Effector memory CD4-positive, alpha-beta T cell (primary cell): ENCODE data around the gene PPP1R12B.

ENCODE experiments used
- DNase-seq, 3 donors: peaks; one replicate each; pipeline ENCODE4 v3.0.0-alpha.2; 2020
- H3K27ac ChIP-seq: 2 replicates; pipeline ENCODE4 v1.7.0; 2013; ENCODE audit warnings: mild to moderate bottlenecking, low read length, moderate library complexity; ENCODE audit not compliant: insufficient read depth, poor library complexity, severe bottlenecking
- H3K27me3 ChIP-seq: replicated peaks from 2 replicates; pipeline ENCODE4 v1.7.0; 2013; ENCODE audit warnings: mild to moderate bottlenecking, low read length; ENCODE audit not compliant: insufficient read depth, control insufficient read depth, poor library complexity, severe bottlenecking
- H3K36me3 ChIP-seq: 2 replicates; pipeline ENCODE4 v1.7.0; 2013; ENCODE audit warnings: mild to moderate bottlenecking, low read length, moderate library complexity; ENCODE audit not compliant: control insufficient read depth, insufficient read depth
- H3K4me1 ChIP-seq: 2 replicates; pipeline ENCODE4 v1.7.0; 2013; ENCODE audit warnings: low read length, mild to moderate bottlenecking; ENCODE audit not compliant: control insufficient read depth, insufficient read depth, poor library complexity, severe bottlenecking
- H3K4me3 ChIP-seq: 2 replicates; pipeline ENCODE4 v1.7.0; 2013; ENCODE audit warnings: low read length, low read depth, mild to moderate bottlenecking; ENCODE audit not compliant: insufficient read depth, poor library complexity, severe bottlenecking
- H3K9me3 ChIP-seq: 2 replicates; pipeline ENCODE4 v1.7.0; 2013; ENCODE audit warnings: mild to moderate bottlenecking, low read length, moderate library complexity; ENCODE audit not compliant: control insufficient read depth

The PPP1R12B gene

GRCh38 chr1:202584707-202585589 is 236.4 kb downstream of the PPP1R12B start:
- Histone ChIP-seq H3K4me3 (no peak overlapping the region), H3K4me1 (no peaks in the 10 kb centered on the region), H3K27ac (no peak overlapping the region), H3K36me3 (peaks cover 3% of the 10 kb centered on the region), H3K9me3 (no peaks in the 10 kb centered on the region), H3K27me3 (no peaks in the 10 kb centered on the region)
- no peak for DNase-seq

GRCh38 chr1:202585590-202585933 is 237.1 kb downstream of the PPP1R12B start:
- H3K9me3 ChIP-seq = no peaks in the 10 kb centered on the region
- H3K4me3 ChIP-seq = no peak overlapping the region
- DNase-seq = no peak
- H3K4me1 ChIP-seq = no peaks in the 10 kb centered on the region
- H3K36me3 ChIP-seq = peaks cover under 1% of the 10 kb centered on the region
- H3K27ac ChIP-seq = no peak overlapping the region
- H3K27me3 ChIP-seq = no peaks in the 10 kb centered on the region

GRCh38 chr1:202586018-202586821 is 237.7 kb downstream of the PPP1R12B start:
- Histone ChIP-seq H3K4me3 (no peak overlapping the region), H3K36me3 (no peaks in the 10 kb centered on the region), H3K4me1 (no peaks in the 10 kb centered on the region), H3K27me3 (no peaks in the 10 kb centered on the region), H3K9me3 (no peaks in the 10 kb centered on the region), H3K27ac (no peak overlapping the region)
- DNase-seq = no peak

GRCh38 chr1:202586871-202587270 is 238.4 kb downstream of the PPP1R12B start:
- Histone ChIP-seq H3K4me1 (no peaks in the 10 kb centered on the region), H3K4me3 (no peak overlapping the region), H3K27ac (no peak overlapping the region), H3K27me3 (no peaks in the 10 kb centered on the region), H3K36me3 (no peaks in the 10 kb centered on the region), H3K9me3 (no peaks in the 10 kb centered on the region)
- DNase-seq = no peak

GRCh38 chr1:202587859-202588485 is 239.5 kb downstream of the PPP1R12B start:
- no peak for DNase-seq
- Histone ChIP-seq H3K27ac (no peak overlapping the region), H3K9me3 (no peaks in the 10 kb centered on the region), H3K4me1 (no peaks in the 10 kb centered on the region), H3K36me3 (no peaks in the 10 kb centered on the region), H3K27me3 (no peaks in the 10 kb centered on the region), H3K4me3 (no peak overlapping the region)

- Histone ChIP-seq H3K4me3 (no peak overlapping the region), H3K9me3 (no peaks in the 10 kb centered on the region), H3K4me1 (no peaks in the 10 kb centered on the region), H3K36me3 (no peaks in the 10 kb centered on the region), H3K27me3 (no peaks in the 10 kb centered on the region), H3K27ac (no peak overlapping the region)
- no peak for DNase-seq
Measured at GRCh38 chr1:202588503-202589189, 240.1 kb downstream of the PPP1R12B start.

- H3K4me1 ChIP-seq = no peaks in the 10 kb centered on the region
- H3K27me3 ChIP-seq = no peaks in the 10 kb centered on the region
- no peak overlapping the region for H3K4me3 ChIP-seq
- H3K36me3 ChIP-seq = no peaks in the 10 kb centered on the region
- no peaks in the 10 kb centered on the region for H3K9me3 ChIP-seq
- DNase-seq = no peak
- H3K27ac ChIP-seq = no peak overlapping the region
Measured at GRCh38 chr1:202589190-202589930, 240.9 kb downstream of the PPP1R12B start.

- Histone ChIP-seq H3K27me3 (no peaks in the 10 kb centered on the region), H3K27ac (no peak overlapping the region)
Measured at GRCh38 chr1:202590126-202590525, 241.6 kb downstream of the PPP1R12B start.

GRCh38 chr1:202590975-202591411 is 242.5 kb downstream of the PPP1R12B start:
- Histone ChIP-seq H3K27ac (no peak overlapping the region), H3K4me1 (no peaks in the 10 kb centered on the region)

More at GRCh38 chr1:202590126-202590525, 241.6 kb downstream of the PPP1R12B start:
- no peaks in the 10 kb centered on the region for H3K36me3 ChIP-seq
- no peak for DNase-seq
- no peak overlapping the region for H3K4me3 ChIP-seq
- no peaks in the 10 kb centered on the region for H3K9me3 ChIP-seq
- H3K4me1 ChIP-seq = no peaks in the 10 kb centered on the region

More at GRCh38 chr1:202590975-202591411, 242.5 kb downstream of the PPP1R12B start:
- Histone ChIP-seq H3K36me3 (no peaks in the 10 kb centered on the region), H3K27me3 (no peaks in the 10 kb centered on the region), H3K4me3 (no peak overlapping the region), H3K9me3 (no peaks in the 10 kb centered on the region)
- DNase-seq = no peak
